ENCODE results near the gene MYH8.

MYH8 gene

DNA sequence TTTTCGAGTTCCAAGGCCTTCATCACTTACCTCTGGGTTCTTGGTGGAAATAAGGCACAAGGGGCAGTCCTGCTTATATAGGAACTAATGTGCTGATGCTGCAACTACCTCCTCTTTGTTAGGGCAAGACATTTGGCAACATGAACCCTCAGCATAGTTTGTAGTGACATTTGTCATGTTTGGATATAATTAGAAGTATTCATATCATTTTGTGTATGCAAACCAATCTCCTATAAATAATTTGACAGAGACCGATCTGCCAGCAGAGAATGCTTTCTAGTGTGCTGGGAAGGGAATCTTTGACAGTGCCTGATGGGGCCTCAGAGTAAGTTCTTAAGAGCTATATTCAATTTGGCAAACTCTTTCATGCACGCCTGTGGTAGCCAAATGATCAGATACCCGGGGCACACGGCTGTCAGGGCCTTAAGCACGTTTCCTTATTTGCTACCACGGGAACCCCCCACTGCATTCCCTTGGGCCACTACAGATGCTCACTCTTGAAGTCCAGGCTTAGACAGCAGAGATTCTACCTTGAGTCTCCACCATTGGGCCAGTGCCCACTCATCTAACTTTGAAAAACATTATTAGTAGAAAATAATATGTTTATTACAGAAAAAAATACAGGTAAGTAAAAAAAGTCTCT lies at the start of gene MYH8:
Gene MYH8 (minus strand): TSS at position 51 of the 643 bp plus-strand sequence. CDS start 1,723 bp downstream, outside the sequence.
- no peak for DNase-seq (ENCODE audit: low read depth in 3 of 3)

DNA sequence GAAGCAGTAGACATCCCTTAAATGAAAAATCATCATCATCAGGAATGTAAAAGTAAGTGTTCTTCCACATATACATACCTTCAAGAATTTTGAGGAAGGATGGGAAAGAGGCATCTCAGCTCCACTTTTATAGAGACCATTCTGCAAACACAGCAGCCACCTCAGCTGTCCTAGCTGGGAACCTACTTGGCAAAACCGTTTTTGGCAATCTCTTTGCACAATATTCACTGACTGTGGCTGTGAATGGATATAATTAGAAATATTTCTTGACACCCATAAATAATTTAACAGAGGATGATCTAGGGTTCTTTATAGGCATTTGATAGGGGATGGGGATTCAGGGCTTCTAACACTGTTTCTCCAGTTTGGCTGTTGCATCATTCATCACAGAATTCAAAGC lies 47.7 kb upstream of the MYH8 start, which contains the start of gene MYH4:
Gene MYH4 (minus strand): TSS at position 101 of the 400 bp plus-strand sequence. CDS start 2,814 bp downstream, outside the sequence.
- no peak for DNase-seq (ENCODE audit: low read depth in 3 of 3)

DNA sequence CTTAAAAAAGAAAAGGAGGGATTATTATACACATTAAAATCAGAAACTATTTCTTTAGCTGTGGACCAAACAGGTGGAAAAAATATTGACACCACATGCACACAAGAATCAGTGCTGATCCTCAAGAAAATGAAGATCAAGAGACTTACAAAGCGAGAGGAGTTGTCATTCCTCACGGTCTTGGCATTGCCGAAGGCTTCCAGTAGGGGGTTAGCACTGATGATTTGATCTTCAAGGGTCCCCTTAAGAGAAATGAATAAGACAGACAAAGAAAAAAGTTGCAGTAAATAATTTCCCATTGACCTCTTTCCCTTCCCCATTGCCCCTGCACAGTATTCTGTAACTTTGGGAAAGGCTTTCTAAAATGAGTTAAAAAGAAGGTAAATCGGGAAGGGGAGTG lies 41.7 kb upstream of the MYH8 start:
- DNase-seq (ENCODE audit: low read depth in 3 of 3): no peak

DNA sequence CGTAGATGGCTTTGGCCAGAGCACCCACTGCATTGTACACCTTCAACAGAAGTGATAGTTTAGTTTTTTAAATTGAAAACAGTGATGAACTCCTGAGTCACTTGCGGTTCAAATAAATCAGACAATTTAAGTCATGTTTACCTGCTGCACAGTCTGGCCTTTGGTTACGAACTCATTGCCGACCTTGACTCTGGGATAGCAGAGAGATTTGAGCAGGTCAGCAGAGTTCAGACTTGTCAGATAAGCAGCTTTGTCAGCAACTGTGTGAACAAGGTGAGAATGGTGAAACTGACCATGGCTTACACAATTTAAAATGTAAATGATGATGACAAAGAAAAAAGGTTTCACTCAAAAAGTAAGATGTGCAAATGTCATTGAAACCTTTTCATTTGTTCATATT lies 38.3 kb upstream of the MYH8 start:
- no peak for DNase-seq (ENCODE audit: low read depth in 3 of 3)

DNA sequence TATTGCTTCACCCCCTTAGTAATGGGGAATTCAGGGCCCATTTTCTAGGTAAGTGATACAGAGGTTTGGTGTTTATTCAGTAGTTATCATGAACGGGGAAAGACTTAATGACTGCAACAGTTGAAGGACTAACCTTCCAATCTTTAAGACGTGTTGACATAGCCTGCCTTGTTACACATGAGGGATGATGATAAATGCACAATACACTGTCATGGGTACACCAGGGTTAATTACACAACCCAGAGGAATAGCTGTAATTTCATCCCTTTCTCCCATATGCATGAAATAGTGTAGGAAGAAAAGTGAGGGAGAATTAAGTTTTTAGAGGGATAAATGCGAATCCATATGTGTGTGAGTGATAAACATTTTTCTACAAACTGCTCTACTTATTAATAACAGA lies 37.0 kb upstream of the MYH8 start:
- DNase-seq (ENCODE audit: low read depth in 3 of 3): no peak

DNA sequence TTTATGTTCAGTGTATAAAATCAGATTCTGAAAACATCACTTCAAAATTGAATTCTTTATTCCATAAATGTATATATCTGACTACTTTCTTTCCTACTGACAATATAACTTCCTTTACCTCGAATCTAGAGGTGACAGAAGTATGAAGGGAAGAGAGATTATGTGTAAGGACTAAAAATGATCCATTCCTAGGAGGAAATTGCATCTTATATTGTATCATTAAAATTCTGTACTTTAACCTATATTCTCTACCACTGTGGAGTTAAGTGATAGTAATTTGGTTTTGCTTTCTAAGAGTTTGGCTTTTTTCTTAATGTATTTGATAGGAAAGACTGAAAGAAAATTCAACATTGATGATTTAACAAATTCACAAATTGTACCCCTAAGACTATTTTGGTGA lies 36.2 kb upstream of the MYH8 start:
- no peak for DNase-seq (ENCODE audit: low read depth in 3 of 3)

DNA sequence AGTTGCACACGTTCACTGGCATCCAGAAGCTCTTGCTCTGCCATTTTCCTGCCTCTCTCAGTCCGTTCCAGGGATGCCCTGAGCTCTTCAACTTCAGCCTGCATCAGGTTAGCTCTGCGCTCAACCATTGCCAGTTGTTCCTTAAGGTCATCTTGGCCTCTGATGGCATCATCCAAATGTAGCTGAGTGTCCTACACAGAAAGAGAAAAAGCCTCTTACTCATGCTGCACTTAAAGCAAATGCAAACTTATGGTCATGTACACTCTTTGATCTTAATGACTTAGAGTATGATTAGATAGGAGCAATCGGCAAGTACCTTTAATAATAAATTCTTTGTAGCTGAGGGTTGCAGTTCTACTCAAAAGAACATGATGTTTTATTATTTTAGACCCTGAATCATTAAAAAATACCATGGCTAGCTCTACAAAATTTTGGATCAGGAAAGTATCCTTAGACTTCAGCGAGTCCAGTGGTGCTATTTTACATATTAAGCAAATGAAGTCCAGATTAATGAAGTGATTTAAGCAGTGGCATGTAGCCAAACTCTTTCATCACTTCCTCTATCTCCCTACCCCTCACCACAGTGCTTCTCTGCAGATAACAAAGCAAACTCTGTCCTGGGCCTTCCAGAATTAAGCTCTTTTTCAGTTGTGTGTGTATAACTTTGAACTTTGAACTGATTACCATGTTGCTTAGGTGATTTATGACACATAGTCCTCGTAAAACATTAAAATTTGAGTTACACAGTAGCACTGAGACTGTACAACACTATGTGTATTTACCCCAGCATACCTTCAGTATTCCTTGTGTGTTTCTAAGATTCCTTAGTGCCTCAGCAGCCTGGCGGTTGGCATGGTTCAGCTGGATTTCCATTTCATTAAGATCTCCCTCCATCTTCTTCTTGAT lies 25.5 kb upstream of the MYH8 start:
- no peak for DNase-seq (ENCODE audit: low read depth in 3 of 3)

DNA sequence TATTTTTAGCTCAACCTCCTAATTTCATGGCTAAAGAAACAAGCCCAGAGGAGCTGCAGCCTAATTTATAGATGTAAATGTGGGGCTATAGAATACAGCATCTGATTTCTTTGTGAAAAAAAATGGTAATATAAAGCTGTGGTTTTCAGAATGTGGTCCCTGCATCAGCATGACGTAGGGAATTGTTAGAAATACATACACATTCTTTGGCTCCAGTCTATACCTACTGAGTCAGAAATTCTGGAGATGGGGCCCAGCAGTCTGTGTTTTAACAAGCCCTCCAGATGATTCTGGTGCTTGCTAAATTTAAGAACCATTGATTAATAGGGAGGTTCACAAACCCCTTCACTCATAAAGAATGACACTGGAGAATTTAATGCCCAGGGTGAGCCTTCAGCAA lies 18.1 kb upstream of the MYH8 start:
- no peak for DNase-seq (ENCODE audit: low read depth in 3 of 3)

DNA sequence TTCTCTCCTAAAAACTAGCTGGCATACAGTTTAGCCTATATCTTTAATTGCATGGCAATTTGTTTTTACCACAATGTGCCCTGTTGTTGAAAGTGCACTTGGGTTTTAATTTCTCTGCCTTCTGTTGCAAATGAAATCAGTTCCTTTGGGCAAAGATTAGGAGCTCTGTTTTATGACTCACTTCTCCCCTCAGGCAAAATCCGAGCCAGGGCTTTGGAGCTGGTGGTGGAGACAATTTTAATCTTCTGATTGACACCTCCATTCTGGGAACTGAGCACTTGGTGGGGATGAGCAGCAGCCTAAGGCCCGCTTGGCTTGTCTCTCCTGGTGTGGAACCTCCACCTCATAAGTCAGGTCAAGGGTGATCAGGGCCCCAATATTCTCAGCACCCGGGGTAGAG lies 13.3 kb upstream of the MYH8 start:
- DNase-seq (ENCODE audit: low read depth in 3 of 3): no peak

DNA sequence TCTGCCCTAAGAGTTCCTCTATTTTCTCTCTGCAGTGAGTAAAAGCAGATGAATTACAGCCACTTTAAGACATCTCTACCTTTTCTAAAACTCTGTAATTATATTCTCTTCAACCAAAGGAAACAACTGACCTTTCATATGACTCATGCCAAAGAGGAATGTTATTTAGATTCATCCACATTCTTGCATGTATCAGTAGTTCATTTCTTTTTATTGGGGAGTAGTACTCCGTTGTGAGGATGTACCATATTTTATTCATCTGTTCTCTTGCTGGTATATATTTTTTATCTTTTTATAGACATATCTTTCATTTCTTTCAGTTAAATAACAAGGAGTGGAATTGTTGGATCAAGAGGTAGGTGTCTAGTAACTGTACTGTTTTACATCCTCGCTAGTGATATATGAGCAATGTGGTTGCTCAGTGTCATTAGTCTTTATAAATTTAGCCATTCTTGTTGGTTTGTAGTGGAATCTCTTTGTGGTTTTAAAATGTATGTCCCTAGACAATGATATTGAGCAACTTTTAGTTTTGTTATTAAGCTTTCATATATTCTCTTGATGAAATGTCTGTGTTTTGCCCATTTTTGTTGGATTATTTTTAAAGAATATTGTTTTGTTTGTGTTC lies 7.8 kb upstream of the MYH8 start:
- DNase-seq (ENCODE audit: low read depth in 3 of 3): no peak

DNA sequence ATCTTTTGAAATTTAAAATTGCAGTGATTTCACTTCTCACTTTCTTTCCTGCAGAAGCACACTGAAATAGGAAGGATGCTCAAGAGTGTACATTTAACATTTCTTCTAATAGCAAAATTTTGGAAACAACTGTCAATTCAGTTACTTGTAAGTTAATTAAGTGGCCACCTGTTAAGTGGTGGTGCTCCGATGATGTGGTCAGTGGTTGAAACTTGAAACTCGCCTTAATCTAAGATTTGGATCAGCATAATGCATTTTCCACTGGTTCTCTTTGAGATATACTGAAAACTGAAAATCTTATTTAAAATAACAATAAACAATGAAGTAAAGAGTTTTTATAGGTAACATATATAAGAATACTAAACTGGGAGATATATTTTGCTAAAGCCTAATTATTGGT lies 7.0 kb upstream of the MYH8 start:
- DNase-seq (ENCODE audit: low read depth in 3 of 3): no peak

DNA sequence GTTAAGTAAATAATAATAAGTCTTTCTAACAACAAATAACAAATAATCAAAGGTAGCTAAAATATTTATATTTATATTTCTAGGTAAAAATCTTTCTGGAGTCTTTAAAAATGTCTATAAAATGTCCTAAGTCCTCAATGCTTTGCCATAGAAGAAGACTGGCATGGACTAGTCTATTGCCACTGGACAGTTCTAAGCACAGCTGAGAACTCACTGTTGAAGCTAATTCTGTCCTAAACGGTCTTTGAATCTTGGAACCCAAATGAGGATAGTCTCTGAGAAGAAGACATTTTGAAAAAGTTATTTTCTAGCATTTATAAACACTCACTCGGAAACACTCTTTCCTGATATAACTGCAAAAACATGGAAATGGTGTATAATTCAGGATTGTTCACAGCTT lies 539 bp downstream of the MYH8 start:
- no peak for DNase-seq (ENCODE audit: low read depth in 3 of 3)

DNA sequence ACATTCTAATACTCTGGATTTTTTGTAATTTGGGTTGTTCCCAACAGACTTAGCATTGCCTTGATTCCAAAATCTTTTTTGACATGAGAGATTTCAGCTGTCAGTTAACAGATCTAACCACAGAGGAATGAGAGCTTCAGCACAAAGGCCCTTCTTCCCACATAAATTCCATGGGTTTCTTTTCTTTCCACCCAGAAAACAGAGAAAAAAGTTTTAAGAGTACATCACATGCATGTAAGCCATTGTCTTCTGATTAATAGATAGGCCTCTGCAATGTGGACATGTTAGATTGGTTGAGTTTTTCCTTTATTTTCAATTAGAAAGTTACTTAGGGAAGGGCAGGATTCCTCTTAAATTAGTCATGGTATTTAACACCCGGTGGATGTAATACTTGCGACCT lies 939 bp downstream of the MYH8 start:
- DNase-seq (ENCODE audit: low read depth in 3 of 3): no peak

DNA sequence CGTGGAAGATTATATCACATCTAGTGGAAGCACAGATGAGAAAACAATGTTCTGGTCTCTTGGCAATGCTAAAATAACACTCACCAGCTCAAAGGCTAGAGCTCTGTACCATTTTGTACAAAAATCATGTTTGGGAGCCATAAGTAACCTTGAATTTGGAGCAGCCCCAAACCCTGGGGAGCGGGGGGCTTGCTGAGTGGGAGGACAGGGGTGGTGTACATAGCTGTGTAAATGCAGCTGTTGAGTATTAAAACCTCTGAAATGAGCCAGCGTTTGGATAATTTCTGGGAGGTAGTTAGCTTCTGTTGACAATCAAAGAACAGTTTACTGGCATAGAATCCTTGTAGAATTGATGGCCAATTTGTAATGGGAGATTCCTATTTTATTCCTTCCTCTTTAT lies 4.3 kb downstream of the MYH8 start:
- no peak for DNase-seq (ENCODE audit: low read depth in 3 of 3)

DNA sequence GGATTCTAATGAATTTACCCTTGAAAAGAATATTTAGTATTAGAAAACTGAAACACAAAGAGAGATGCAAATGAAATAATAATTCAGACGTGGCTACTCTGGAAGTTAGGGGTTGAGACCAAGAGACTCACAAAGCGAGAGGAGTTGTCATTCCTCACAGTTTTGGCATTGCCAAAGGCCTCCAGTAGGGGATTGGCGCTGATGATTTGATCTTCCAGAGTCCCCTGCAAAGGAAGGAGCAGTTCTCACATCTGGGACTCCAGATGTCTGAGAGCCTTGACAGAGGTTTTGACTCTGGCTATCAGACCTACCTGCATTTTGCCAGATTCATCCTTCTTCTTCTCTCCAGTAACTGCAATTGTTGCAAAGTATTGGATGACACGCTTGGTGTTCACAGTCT lies 6.6 kb downstream of the MYH8 start:
- no peak for DNase-seq (ENCODE audit: low read depth in 3 of 3)

DNA sequence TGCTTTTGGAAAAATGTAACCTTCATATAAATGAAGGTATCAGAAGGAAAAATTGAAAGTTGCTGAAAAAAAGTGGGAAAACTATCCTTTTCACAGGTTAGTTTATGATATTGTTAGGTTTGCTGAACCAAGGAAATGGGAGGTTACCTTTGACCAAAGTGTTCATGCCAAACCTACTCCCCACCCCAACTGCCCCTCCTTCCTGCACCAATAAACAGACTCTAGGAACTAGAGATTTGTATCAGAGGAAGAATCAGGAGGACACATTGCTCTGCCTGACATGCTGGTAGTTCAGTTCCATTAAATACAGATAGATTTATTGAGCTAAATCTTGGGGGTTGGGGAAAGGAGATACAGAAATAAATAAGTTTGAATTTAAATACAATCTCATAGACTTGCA lies 18.2 kb downstream of the MYH8 start:
- no peak for DNase-seq (ENCODE audit: low read depth in 3 of 3)

DNA sequence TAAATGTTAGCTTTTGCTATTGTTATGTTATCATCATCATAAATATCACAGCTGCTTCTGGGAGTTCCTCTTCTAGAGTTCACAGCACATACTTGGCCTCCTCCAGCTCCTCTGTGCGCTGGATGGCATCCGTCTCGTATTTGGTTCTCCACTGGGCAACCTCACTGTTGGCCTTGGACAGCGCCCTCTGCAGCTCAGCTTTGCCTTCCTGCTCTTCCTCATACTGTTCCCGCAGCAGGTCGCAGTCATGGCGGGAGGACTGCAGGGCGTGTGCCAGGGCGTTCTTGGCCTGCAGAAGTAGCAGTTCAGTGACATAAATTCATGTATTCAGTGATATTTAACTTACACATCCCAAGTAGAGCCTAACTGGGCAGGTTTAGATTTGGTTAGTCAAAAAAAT lies 23.4 kb downstream of the MYH8 start:
- no peak for DNase-seq (ENCODE audit: low read depth in 3 of 3)

DNA sequence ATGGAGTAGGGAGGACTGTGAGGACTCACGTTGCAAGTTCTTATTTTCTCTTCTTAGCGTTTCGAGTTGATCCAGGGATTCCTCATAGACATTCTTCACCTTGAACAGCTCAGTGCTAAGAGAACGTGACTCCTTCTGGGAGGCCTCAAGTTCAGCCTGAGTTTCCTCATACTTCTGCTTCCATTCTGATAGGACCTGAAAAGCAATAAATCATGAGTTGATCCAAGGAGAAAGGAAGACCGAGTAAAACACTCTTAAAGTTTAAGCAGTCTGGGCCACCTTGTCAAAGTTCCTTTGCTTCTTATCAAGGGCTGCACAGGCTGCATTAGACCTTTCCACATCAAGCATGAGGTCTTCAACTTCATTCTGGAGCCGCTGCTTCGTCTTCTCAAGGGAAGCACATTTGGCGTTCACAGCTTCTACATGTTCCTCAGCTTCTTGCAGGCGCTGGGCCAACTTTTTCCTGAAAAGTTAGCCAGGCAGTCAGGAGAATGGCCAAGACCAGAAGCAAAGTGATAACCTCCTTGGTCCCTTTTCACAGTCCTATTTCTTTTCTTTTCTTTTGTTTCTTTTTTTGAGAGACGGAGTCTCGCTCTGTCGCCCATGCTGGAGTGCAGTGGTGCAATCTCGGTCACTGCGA lies 25.1 kb downstream of the MYH8 start:
- no peak for DNase-seq (ENCODE audit: low read depth in 3 of 3)

DNA sequence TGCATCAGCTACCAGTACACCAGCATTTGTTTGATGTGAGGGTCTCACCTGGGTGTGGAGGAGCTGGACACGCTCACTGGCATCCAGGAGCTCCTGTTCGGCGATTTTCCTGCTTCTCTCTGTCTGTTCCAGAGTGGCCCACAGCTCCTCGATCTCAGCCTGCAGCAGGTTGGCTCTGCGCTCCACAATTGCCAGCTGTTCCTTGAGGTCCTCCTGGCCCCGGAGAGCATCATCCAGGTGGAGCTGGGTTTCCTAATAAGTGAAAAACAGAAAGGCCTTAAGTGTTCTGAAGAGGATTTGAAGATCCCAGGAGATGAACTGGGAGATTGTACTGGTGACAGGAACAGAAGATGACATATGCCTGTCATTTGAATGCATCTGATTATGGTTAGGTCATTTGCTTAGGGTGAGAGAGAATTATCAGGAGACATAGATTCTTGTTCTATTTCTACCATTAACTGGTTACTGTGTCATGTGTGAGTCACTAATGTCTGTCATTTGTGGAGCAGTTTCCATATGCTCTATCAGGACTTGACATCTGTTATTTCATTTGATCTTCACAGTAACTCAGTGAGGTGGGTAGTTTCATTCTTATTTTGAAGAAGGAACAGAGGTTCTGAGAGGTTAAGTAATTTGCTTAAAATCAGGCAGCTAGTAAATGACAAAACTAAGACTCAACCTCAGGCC lies 27.4 kb downstream of the MYH8 start:
- no peak for DNase-seq (ENCODE audit: low read depth in 3 of 3)

DNA sequence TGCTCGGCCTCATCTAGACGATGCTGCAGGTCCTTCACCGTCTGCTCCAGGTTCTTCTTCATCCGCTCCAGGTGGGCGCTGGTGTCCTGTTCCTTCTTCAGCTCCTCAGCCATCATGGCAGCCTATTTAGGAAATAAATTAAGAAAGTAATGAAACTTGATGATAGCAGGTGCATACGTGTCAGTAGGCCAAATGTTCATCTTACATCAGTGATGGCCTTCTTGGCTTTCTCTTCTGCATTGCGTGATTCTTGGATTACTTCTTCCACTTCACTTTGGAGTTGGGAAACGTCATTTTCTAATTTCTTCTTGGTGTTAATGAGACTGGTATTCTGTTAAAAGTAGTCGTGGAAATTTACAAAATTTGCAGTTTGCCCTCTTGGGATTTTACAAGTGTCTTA lies 28.9 kb downstream of the MYH8 start:
- DNase-seq (ENCODE audit: low read depth in 3 of 3): no peak

DNA sequence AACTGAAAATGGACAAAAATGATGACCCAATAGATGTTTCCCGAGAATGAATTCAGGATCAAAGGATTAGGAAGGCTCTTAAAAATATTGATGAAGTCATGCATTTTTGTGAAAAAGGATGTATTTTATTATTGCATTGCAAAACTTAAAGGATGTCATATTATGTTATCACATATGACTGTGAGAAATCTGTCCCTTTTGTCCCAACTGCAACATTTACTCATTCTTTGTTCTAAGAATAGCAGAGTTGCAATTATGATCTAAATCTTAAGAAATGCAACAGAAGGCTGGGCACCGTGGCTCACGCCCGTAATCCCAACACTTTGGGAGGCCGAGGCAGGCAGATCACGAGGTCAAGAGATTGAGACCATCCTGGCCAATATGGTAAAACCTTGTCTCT lies 35.9 kb downstream of the MYH8 start:
- DNase-seq (ENCODE audit: low read depth in 3 of 3): no peak

DNA sequence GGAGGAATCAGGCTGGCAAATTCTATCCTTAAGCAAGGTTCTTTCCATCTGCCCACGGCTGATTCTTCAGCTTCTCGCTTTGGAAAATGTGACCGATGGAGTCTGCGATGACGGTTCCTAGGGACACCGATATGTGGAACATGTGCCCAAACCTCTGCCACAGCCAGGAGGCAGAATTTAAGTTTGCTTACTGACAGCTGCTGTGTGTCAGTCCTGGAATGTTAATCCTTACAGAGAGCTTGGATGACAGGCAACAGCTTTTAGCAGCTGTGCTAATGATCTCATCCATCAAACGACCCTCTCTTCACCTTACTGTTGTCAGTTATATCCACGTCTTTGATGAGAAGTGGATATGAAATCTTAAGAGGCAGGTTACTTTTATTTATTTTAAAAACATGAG lies 37.6 kb downstream of the MYH8 start:
- no peak for DNase-seq (ENCODE audit: low read depth in 3 of 3)
